B cell (primary cell): ENCODE results near the gene NDUFB6.

Experiments
- CTCF ChIP-seq: fragments of 200-600 bp; IDR thresholded peaks from one replicate; pipeline ENCODE4 v1.8.0; 2022; ENCODE audit warnings: antibody characterized with exemption, mild to moderate bottlenecking
- EZH2 ChIP-seq: IDR thresholded peaks from 2 replicates; pipeline ENCODE4 v1.6.1; 2012; ENCODE audit warnings: borderline replicate concordance, low read depth, mild to moderate bottlenecking, moderate library complexity, low read length; ENCODE audit not compliant: insufficient read depth, poor library complexity, severe bottlenecking

DNA sequence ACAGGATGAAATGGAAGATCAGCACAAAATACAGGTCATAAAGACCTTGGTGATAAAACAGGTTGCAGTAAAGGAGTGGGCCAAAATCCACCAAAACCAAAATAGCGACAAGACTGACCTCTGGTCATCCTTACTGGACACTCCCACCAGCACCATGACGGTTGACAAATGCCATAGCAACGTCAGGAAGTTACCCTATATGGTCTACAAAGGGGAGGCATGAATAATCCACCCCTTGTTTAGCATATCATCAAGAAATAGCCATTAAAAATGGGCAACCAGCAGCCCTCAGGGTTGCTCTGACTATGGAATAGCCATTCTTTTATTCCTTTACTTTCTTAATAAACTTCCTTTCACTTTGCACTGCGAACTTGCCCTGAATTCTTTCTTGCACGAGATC is 6.0 kb upstream of the NDUFB6 start:
- TF ChIP-seq CTCF (no peak), EZH2 (no peak)
